Measurements from ENCODE around the gene WNT11.

Gene WNT11

GRCh38 chr11:76209973-76210930 lies 4.0 kb upstream of the WNT11 start:
- Histone ChIP-seq H3K27me3 (ENCODE audit: control insufficient read depth, low read length) (peaks cover 74% of the 10 kb centered on the region), H3F3A (ENCODE audit: control insufficient read depth, insufficient read depth) (no peaks in the 10 kb centered on the region; the same call in 1 of the 2 replicates), H3K4me3 (ENCODE audit: low read length) (peak overlapping the region; percentile 66; the same call in 1 of the 2 replicates), H4K20me1 (ENCODE audit: control insufficient read depth, insufficient read depth, low read depth, low read length) (peaks cover 5% of the 10 kb centered on the region; the same call in 1 of the 2 replicates), H3K9me3 (ENCODE audit: control insufficient read depth, insufficient read depth, low read length) (no peaks in the 10 kb centered on the region), H3K4me2 (ENCODE audit: low read length) (peak overlapping the region; percentile 92; the same call in 1 of the 2 replicates), H3K9me2 (replicated peaks; ENCODE audit: control insufficient read depth, low read length) (no peaks in the 10 kb centered on the region), H3K4me1 (ENCODE audit: control insufficient read depth, low read length) (peaks cover 41% of the 10 kb centered on the region), H3K79me2 (ENCODE audit: control insufficient read depth, low read length) (no peaks in the 10 kb centered on the region), H3K27ac (ENCODE audit: low read depth, low read length) (no peak overlapping the region), H3K36me3 (ENCODE audit: control insufficient read depth, low read length) (no peaks in the 10 kb centered on the region)
- TF ChIP-seq EZH2phosphoT487 (IDR thresholded peaks at IDR 0.05; ENCODE audit: borderline replicate concordance, low read length) (peak; percentile 68), CTCF (IDR thresholded peaks at IDR 0.05; ENCODE audit: low read depth, low read length, poor library complexity, severe bottlenecking) (no peak)

- no peaks in the 10 kb centered on the region for H3K9me3 ChIP-seq (ENCODE audit: control insufficient read depth, insufficient read depth, low read length)
- H3K9me2 ChIP-seq (replicated peaks; ENCODE audit: control insufficient read depth, low read length) = no peaks in the 10 kb centered on the region
- no peak overlapping the region for H3K27ac ChIP-seq (ENCODE audit: low read depth, low read length)
- H3K4me1 ChIP-seq (ENCODE audit: control insufficient read depth, low read length) = peaks cover 41% of the 10 kb centered on the region
- peaks cover 78% of the 10 kb centered on the region for H3K27me3 ChIP-seq (ENCODE audit: control insufficient read depth, low read length)
- peak overlapping the region; percentile 66 for H3K4me3 ChIP-seq (ENCODE audit: low read length)
- no peaks in the 10 kb centered on the region; the same call in 1 of the 2 replicates for H3F3A ChIP-seq (ENCODE audit: control insufficient read depth, insufficient read depth)
- H4K20me1 ChIP-seq (ENCODE audit: control insufficient read depth, insufficient read depth, low read depth, low read length) = peaks cover 5% of the 10 kb centered on the region; the same call in 1 of the 2 replicates
- H3K36me3 ChIP-seq (ENCODE audit: control insufficient read depth, low read length) = no peaks in the 10 kb centered on the region
- TF ChIP-seq EZH2phosphoT487 (IDR thresholded peaks at IDR 0.05; ENCODE audit: borderline replicate concordance, low read length) = no peak
- TF ChIP-seq CTCF (IDR thresholded peaks at IDR 0.05; ENCODE audit: low read depth, low read length, poor library complexity, severe bottlenecking) = no peak
- H3K79me2 ChIP-seq (ENCODE audit: control insufficient read depth, low read length) = no peaks in the 10 kb centered on the region
- H3K4me2 ChIP-seq (ENCODE audit: low read length) = peak overlapping the region; percentile 92
Observed at GRCh38 chr11:76209375-76209972, 3.2 kb upstream of the WNT11 start.

GRCh38 chr11:76208438-76209374 lies 2.4 kb upstream of the WNT11 start:
- H3K27me3 ChIP-seq (ENCODE audit: control insufficient read depth, low read length) = peaks cover 80% of the 10 kb centered on the region
- peak overlapping the region; percentile 66 for H3K4me3 ChIP-seq (ENCODE audit: low read length)

More at GRCh38 chr11:76208438-76209374, 2.4 kb upstream of the WNT11 start:
- 0 out of 2 replicates have a peak, but pooled peaks have one; percentile 74 for TF ChIP-seq EZH2phosphoT487 (IDR thresholded peaks at IDR 0.05; ENCODE audit: borderline replicate concordance, low read length)
- peak; percentile 81 for TF ChIP-seq CTCF (IDR thresholded peaks at IDR 0.05; ENCODE audit: low read depth, low read length, poor library complexity, severe bottlenecking)
- no peaks in the 10 kb centered on the region for H3K36me3 ChIP-seq (ENCODE audit: control insufficient read depth, low read length)
- no peaks in the 10 kb centered on the region; the same call in 1 of the 2 replicates for H3F3A ChIP-seq (ENCODE audit: control insufficient read depth, insufficient read depth)
- peaks cover 41% of the 10 kb centered on the region for H3K4me1 ChIP-seq (ENCODE audit: control insufficient read depth, low read length)
- no peaks in the 10 kb centered on the region for H3K79me2 ChIP-seq (ENCODE audit: control insufficient read depth, low read length)
- no peak overlapping the region for H3K27ac ChIP-seq (ENCODE audit: low read depth, low read length)
- peak overlapping the region; percentile 92 for H3K4me2 ChIP-seq (ENCODE audit: low read length)
- no peaks in the 10 kb centered on the region for H3K9me2 ChIP-seq (replicated peaks; ENCODE audit: control insufficient read depth, low read length)
- H4K20me1 ChIP-seq (ENCODE audit: control insufficient read depth, insufficient read depth, low read depth, low read length) = peaks cover 5% of the 10 kb centered on the region; the same call in 1 of the 2 replicates
- H3K9me3 ChIP-seq (ENCODE audit: control insufficient read depth, insufficient read depth, low read length) = no peaks in the 10 kb centered on the region

All from DOHH2 (cell line).